Stimulated activated CD4-positive, alpha-beta T cell treated with anti-CD3 and anti-CD28 coated beads, Interleukin-4, amount 100 ng/mL, for 24 hours (primary cell): Measurements from ENCODE around the gene AMMECR1L.
"Not testable (repeated sequence)": the region's sequence is repeated elsewhere in the genome, so short reads cannot be mapped to it uniquely, and the experiment has no call there.

ENCODE experiments used
- DNase-seq: peaks from one replicate; pipeline ENCODE4 v3.0.0-alpha.2; 2020

AMMECR1L gene

GRCh38 chr2:127885780-127886592 is at the start of gene AMMECR1L:
AMMECR1L (minus strand) TSS chr2:127885956; CDS start chr2:127874234, 11,722 bp downstream.
- peak; percentile 68 for DNase-seq

GRCh38 chr2:127935337-127935736 is 49.6 kb upstream of the AMMECR1L start:
- DNase-seq: no peak

GRCh38 chr2:127932199-127932876 is 46.6 kb upstream of the AMMECR1L start:
- no peak for DNase-seq

- DNase-seq: no peak
Measured at GRCh38 chr2:127929449-127929848, 43.7 kb upstream of the AMMECR1L start.

- no peak for DNase-seq
Measured at GRCh38 chr2:127927384-127927783, 41.6 kb upstream of the AMMECR1L start.

GRCh38 chr2:127917916-127918315 is 32.2 kb upstream of the AMMECR1L start:
- DNase-seq: no peak

- no peak for DNase-seq
Measured at GRCh38 chr2:127913808-127914457, 28.2 kb upstream of the AMMECR1L start.

GRCh38 chr2:127911737-127912136 is 26.0 kb upstream of the AMMECR1L start:
- DNase-seq: no peak

GRCh38 chr2:127910415-127910814 is 24.7 kb upstream of the AMMECR1L start:
- no peak for DNase-seq

- no peak for DNase-seq
Measured at GRCh38 chr2:127909019-127909418, 23.3 kb upstream of the AMMECR1L start.

GRCh38 chr2:127907733-127908400 is 22.1 kb upstream of the AMMECR1L start:
- DNase-seq: not testable (repeated sequence)

GRCh38 chr2:127906206-127906926 is 20.6 kb upstream of the AMMECR1L start:
- no peak for DNase-seq

- no peak for DNase-seq
Measured at GRCh38 chr2:127901339-127902056, 15.7 kb upstream of the AMMECR1L start.

GRCh38 chr2:127897531-127898211 is 11.9 kb upstream of the AMMECR1L start:
- DNase-seq: no peak

- DNase-seq: no peak
Measured at GRCh38 chr2:127893494-127893893, 7.7 kb upstream of the AMMECR1L start.

- no peak for DNase-seq
Measured at GRCh38 chr2:127893033-127893432, 7.3 kb upstream of the AMMECR1L start.

- DNase-seq: no peak
Measured at GRCh38 chr2:127891811-127892210, 6.1 kb upstream of the AMMECR1L start.

- not testable (repeated sequence) for DNase-seq
Measured at GRCh38 chr2:127890756-127891155, 5.0 kb upstream of the AMMECR1L start.

- DNase-seq: no peak
Measured at GRCh38 chr2:127888772-127889171, 3.0 kb upstream of the AMMECR1L start.

- DNase-seq: no peak
Measured at GRCh38 chr2:127887776-127888130, 2.0 kb upstream of the AMMECR1L start.

GRCh38 chr2:127887082-127887775 is 1.5 kb upstream of the AMMECR1L start:
- no peak for DNase-seq
